T-helper 1 cell (primary cell): Measurements from ENCODE around the gene CXADR.

Source experiments
- DNase-seq, 5 donors: peaks; one replicate each; pipeline ENCODE4 v3.0.0-alpha.2; 2012 to 2020

CXADR gene

GRCh38 chr21:17607684-17608083, 94.8 kb downstream of the CXADR start:
- no peak for DNase-seq

- DNase-seq, result no peak
Measured at GRCh38 chr21:17609681-17610080, 96.8 kb downstream of the CXADR start.

GRCh38 chr21:17610911-17611310, 98.1 kb downstream of the CXADR start:
- no peak for DNase-seq

- DNase-seq, result peak; percentile 59 to 87 (median 70)
Measured at GRCh38 chr21:17611414-17612022, 98.7 kb downstream of the CXADR start.

- peak in 4 of 5 donors; percentile 7 to 19 (median 11) for DNase-seq
Measured at GRCh38 chr21:17612023-17612564, 99.3 kb downstream of the CXADR start.

- DNase-seq, result peak; percentile 68 to 87 (median 69)
Measured at GRCh38 chr21:17612565-17613241, 99.9 kb downstream of the CXADR start, which contains the start of gene BTG3. Gene BTG3, minus strand, starts transcription at chr21:17612901. Its CDS starts 3,757 bp downstream, at chr21:17609144.

- peak in 1 of 5 donors; percentile 7 for DNase-seq
Measured at GRCh38 chr21:17613242-17613676, 100.4 kb downstream of the CXADR start.

GRCh38 chr21:17616831-17617230, 104.0 kb downstream of the CXADR start:
- DNase-seq, result no peak

GRCh38 chr21:17622018-17622417, 109.2 kb downstream of the CXADR start:
- DNase-seq, result no peak

GRCh38 chr21:17631195-17631594, 118.4 kb downstream of the CXADR start:
- no peak for DNase-seq

- DNase-seq, result no peak
Measured at GRCh38 chr21:17636711-17637110, 123.9 kb downstream of the CXADR start.

GRCh38 chr21:17640821-17641220, 128.0 kb downstream of the CXADR start:
- no peak for DNase-seq
